Activated CD4-positive, alpha-beta T cell treated with anti-CD3 and anti-CD28 coated beads, Interleukin-2, amount 50 U/mL, for 48 hours (primary cell): ENCODE results near the gene ESRRG.
"Not testable (repeated sequence)": the region's sequence is repeated elsewhere in the genome, so short reads cannot be mapped to it uniquely, and the experiment has no call there.

Source experiments
- DNase-seq, 2 experiments: peaks; one replicate each; pipeline ENCODE4 v3.0.0-alpha.2; 2020

Gene ESRRG

DNA sequence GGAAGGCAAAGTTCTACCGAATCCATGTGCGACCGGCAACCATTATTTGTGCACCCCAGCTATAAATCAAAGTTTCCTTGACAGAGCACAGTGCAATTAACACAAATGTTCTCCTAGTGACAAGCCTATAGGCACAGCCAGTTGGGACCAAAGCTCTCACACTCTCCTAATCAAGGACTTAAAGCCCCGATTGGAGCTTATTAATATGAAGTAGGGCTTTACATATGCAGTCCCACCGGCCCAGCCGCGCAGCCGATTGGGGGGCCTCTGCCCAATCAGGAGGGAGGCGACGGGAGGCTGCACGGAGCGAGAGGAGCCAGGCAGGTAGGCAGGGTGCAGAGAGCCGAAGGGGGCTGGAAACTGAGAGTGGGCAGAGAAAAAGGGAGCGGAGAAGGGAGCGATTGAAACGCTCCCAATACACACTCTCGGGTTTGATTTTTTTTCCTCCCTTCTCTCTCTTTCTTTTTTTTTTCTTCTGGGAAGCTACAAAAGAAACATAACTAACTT, at the start of gene ESRRG:
Gene ESRRG (minus strand): TSS at position 156 of the 507 bp plus-strand sequence. CDS start 130 bp downstream, at position 26.
- DNase-seq = no peak

DNA sequence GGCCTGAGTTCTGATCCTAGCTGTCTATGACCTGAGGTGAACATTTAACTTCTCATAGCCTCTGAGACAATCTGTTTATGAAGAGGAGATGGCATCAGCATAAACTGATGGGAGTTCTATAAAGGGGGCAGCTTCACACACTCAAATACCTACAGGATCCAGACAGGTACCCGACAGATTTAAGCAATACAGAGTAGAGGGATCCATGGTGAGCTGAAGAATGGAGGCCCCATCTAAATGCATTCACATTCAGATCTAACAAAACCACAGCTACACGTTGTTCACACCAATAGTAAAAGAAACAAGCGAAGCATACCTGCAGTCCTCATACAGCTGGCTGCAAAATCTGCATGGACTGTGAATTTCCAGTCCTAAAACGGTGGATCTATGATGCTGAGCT, 48.7 kb upstream of the ESRRG start:
- DNase-seq = no peak

DNA sequence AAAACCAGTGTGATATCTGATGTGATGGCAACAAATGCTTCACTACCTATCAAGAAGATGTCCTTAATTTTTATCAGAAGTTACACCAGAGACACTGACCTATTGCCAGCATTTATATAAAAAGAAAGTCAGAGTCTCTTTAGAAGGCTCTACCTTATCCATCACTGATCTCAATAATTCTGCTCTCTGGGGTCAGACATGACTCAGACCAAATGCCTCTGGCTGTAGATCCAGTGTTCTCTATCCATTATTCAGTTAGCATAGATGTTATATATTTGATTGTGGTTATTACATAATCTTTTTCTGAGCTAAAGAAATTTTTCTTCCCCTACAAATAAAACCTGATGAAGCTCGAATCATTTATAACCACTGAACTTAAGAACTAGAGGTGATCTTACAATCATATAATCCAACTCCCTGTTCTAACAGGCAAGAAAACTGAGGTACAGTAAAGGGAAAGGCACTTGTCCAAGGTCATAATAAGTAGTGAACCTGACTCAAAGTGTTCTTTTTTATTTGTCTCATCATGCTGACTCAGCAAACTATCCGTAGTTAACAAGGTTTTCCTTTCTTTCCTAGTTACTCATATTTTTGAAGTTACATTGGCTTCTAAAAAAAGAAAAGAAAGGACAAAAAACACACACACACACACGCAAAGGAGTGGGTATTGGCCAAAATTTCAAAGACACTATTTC, 43.6 kb upstream of the ESRRG start:
- DNase-seq = no peak

DNA sequence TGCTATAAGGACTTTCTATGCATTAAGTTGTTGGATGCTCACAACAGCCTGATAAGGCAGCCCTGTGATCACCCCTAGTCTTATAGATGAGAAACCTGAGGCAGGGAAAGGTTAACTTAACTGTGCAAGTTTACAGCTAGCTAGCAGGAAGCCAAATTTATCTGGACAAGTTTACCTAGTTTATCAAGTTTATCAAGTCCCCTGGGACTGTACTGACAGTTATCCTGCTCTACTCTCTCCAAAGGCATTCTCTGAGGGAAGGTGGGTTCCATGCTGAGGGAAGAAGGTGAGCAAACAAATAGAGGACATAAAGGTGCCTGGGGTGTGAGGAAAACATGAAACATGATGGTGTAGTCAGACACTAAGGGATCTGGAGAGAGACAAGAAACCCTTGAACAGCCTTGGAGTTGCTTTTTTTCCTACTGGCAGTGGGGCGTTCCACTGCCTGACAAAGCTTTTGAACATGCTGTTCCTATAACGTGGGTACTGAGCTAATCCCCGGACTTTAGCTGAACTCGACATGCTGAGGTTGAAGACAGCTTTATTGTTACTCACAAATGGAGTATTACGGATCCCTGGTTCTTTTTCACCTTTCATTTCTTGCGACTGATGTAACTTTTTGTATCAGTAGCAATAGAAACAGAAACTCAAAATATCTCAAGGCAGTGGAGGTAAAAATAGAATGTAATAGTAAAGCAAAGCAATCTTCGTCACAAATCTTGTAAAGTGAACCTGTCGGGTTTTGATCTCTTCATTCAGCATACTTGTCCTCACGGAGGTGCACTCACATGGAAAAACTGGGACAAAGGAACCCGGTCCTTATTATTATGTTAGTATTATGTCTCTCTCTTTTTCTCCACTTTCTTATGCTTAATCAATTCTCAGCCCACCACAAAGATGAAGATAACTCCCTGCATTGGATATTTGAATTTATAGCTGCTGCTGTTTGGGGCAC, 42.4 kb upstream of the ESRRG start:
- DNase-seq = no peak

DNA sequence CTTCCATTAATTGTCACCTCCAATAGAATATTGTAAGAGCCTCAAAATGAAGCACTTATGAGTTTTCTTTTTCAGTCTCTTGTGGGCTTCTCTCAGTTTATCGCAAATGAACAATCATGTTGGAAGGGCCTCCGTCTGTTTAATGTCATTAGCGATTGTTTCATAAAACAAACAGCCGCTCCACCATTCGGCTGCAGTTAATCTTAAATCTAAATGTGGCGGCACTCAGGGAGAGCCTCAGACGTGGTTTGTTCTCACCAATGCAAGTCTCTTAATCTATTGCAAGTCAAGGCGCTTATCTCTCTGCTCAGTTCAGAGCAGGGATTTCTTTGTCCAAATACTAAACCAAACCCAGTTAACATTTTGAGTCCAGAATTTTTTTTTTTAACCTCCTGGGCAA, 34.9 kb upstream of the ESRRG start:
- DNase-seq = no peak

DNA sequence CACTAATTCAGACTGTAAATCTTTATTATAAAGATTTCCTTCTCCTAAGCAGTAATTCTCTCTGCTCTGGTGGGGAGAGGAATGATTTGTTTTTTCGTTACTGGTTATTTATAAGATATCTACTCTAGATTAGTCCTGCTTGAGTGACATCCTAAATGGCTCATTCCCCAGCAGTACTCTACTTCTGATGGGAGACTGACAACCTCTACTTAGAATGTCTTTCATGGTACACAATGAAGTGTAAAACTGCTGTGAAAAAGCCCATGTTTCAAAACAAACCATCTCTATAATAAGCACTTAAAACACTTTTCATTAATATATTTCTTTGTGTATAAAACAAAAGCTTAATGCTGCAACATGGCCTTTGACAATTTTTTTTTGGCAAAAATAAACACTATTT, 33.9 kb upstream of the ESRRG start:
- no peak for DNase-seq

DNA sequence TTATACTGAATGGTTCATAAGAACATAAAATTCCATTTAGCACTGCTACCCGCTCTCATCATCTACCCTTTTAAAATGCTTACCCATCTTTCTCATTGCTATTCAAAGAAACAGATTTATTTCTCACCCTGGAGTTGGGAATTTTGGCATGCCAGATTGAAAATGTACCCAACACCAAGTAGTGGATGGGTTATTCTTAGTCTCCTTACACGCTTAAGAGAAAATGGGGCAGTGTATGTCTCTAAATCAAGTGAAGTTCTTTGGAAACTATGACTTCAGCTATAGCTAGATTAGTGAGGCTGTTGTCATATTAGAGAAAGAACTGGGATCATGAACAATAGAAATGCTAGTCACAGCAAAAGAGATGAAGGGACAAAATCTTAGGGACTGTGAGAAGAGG, 27.7 kb upstream of the ESRRG start:
- DNase-seq = no peak

DNA sequence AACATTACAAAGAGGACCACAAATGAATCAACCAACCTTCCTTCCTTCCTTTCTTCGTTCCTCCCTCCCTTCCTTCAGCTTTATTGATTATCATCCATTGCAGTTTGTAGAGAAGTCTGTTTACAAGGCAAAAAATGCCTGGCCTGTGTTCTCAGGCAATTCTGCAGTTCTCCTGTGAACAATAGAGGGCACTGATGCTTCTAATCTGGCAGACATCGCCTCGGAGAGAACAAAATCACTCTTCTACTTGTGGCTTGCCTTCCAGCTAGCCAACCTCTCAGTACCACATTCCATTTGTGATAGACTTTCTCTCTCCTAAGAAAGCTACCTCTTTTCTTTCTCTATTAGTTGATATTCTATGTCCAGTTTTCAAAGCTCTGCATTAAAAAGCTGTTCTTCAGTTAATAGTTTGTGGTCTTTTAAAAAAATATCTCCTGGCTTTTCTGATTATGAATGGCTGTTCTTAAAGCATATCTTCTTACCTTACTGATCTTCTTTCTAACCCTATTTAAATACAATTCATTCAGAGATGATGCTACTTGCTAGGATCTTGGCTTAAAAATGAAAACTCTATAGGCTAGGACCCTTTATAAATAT, 26.9 kb upstream of the ESRRG start:
- no peak for DNase-seq

DNA sequence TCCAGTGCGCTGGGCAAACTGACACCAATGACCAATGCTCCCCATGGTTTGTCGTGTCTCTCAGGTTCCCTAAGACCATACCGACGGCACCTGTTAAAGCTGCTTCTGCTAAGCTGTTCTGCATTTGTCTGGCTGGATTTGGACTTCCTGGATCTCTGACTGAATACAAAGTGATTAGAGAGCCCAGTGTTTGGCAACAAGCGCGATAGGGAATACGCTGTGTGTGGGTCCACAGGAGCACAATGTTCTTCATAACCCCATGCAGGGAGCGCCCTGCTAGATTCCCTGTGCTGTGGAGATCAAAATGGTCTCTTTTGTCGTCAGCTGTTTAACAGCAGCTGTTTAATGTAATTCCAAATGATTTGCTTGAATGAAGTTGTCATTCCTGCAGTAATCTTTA, 26.0 kb upstream of the ESRRG start:
- DNase-seq = no peak

DNA sequence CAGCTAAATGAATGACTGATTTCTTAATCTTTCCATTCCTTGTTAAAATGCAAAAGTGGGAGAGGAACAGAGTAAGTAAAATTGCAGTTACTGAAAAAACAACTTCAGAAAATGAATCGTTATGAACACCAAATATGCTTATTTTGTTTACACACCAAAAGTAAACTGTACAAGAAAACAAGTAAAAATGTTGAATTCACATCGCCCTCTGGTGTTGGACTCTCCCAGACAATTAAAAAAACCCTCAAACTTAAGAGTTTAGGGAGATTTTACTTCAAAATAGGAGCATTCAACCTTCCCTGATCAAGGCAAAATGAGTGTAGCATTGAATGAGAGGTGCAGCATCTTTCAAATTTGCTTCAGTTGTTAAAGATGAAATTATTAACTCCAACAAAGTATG, 19.4 kb upstream of the ESRRG start:
- DNase-seq = no peak

DNA sequence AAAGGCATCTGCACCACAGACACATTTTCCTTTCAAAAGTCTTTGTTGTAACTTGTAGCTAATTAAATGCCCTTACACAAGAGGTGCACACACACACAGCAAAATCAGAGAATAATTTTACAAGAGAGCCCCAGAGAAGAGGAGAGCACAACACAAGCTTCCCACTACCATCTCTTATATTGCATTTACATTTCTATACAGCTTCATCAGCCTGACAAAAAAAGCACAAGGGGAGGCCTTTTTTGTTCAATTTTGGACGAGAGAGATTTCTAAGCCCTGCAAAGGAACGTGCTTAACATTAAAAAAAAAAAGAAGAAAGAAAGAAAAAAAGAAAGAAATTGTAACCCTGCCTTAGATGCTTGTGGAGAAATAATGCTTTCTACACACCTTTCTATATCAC, 17.1 kb upstream of the ESRRG start:
- DNase-seq = no peak

DNA sequence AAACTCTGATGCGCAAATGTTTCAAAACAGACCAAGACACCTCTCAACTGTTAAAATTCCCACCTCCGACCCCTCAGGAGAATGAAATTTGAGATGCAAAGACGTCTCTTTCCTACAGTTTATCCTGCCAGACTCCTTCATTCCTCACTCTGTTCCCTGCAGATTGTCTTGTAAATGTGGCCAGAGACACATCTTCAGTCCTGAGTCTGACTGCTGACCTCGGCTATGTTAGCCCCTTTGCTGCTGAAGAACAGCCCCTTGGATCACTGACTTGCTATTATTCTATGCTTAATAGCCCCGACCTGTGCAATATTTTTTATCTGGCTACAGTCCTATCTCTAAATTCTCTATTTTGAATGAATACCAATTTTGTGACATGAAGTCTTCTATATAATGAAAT, 16.6 kb upstream of the ESRRG start:
- DNase-seq = no peak

DNA sequence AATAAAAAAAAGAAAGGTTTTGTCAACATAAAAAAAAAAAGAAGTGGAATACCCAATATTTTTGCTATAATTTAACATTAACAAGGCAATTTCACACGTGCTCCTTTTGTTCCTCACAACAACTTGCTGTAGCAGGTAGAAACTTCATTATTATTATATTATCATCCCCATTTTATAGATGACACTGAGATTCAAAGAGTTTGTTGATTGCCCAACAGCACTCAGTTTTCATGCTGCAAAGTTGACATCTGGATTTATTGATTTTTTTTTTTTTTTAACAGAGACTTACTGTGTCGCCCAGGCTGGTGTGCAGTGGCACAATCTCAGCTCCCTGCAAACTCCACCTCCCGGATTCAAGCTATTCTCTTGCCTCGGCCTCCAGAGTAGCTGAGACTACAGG, 8.9 kb upstream of the ESRRG start:
- DNase-seq = no peak

DNA sequence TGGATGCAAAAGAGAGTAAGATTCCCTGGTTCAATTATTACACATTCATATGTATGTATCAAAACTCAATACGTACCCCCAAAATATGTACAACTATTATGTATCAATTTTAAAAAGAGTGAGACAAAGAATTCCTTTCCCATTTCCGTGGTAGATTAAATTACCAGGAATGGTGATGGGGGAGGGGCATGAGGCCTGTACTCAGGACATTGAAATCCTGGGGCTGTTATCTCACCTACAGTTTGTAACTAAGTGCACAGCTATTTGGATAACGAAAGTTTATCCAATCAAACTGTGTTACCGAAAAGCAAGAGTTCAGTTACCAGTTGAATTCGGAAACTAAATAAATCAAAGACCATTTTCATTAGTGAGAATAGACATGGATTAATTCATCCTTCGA, 8.3 kb upstream of the ESRRG start:
- no peak for DNase-seq

DNA sequence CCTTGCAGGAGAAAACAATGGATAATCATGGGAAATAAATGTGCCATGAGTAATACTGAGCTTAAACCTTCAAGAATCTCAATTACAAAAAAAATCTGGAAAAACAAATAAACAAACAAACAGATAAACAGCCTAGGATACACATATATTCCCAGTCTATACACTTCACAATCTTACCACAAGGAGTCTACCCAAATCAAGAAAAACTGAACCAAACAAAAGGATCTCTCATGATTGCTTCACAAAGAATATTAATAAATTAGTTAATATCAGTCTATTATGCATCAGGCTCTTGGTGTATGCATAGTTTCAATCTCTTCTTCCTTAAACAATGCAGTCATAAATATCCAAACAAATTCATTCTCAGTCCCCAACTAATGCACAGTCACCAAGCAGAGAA, 3.2 kb upstream of the ESRRG start:
- no peak for DNase-seq

DNA sequence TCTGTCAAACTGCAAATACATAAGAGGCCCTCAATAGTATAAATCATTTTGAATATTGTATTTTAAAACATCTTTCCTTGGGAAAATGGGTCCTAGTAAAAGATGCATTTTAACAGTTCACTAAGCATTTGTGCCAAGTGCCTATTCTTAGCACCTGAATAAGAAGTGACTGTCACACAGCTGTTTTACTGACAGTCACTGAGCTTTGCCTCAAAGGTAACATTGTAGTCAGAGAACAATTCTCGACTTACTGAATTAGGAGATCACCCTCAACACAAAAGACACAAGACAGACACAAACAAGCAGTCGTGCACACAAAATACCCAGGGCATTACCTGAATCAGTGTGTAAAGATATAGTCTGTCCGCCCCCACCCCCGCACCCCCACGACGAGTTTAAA, 408 bp downstream of the ESRRG start:
- no peak for DNase-seq

DNA sequence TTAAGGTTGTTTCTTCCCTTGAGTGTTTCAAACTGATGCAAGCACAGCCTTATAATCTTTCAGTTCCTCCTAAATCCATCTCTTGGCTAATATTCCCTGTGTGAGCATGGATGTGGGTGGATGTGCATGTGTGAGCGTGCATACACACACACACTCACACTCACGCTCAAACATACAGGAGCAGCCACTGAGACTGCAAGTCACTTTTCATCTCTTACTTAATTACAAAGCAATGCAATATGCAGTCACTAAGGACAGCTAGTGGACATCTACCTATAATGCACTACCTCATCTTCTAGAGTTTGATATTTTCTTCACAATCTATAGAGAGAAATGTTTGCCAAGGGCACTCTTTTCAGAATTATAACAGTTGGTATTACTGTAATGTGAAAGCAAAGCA, 1.4 kb downstream of the ESRRG start:
- no peak for DNase-seq

DNA sequence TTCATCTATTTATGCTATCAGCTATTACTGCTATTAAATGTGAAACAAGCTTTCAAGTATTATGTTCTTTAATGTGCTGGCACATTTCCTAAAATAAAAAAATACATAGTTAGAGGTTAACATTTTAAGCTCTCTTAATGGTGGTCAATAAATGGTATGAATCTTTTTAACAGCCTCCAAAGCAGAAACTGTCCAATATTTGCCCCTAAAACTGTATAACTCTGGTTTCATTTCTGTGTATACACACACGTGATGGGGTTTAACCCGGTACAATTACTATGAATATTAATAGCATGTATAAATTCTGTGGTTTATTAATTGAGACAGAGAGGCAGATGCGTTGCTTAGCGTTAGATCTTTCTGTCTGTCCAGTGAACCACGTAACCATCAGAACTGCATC, 2.2 kb downstream of the ESRRG start:
- no peak for DNase-seq

DNA sequence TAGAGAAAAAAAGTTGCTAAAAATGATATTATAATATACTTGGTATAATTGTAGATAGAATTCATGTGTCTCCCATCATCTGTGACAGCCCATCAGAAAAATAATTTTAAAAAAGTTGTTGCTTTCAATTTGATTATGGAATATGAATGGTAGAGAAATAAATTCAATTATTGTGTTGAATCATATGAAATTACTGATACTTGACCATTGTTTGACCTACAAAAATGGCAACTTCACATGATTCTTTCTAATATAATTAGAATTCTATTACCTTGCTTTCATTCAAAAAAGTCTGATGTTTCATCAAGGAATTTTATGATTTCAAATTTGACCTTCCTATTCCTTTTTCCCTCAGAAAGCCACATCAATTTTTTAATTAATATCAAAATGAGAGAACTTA, 11.5 kb downstream of the ESRRG start:
- DNase-seq = no peak

DNA sequence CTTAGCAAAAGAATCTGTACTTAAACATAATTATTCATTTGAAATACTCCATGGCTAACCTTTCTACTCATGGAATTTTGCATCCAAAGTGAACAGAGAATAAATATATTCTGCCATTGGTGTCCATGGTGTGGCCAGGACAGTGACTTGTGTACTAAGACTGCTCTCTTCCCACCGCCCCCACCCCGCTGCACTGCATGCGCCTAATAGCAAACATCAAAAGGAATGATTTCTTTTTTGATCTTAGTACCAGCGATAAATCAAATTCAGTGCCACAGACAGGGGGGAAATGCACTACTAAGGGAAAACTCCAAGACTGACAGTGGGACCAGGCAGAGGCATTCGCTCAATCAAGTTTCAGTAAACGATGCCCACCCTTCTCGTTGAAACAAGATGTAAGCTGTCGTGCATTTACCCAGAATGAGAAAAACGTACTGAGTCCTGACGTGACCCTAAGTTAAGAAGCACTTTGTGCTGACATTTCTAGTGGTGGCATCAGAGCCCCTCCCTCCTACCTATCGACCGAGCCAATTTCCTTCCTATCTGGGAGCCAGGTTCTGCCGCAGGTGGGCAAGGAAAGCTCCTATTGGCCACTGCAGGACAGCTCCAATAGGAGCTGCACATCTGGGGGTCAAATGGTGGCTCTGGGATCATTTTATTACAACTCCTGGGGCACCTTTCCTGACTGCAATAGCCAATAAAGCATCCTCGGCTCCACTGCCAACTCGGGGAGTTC, 12.5 kb downstream of the ESRRG start:
- DNase-seq = no peak

DNA sequence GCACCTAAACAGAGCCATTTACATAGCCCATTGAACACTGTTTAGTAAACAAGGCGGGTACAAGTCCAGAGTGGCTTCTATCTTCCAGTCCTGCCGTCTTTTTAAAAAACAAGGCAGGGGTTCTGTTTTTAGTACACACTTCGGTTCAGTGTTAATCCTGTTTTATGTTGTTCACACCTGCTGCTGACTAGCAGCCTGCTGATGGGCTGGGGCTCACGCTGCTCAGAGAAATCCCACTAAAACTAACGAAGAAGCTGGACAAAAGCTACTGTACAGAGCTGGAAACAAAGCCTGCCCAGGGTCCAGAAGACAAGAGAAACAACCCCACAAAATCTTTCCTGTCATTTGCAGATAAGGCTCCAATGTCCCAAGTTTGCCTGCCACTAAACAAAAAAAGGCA, 13.2 kb downstream of the ESRRG start:
- DNase-seq = no peak

DNA sequence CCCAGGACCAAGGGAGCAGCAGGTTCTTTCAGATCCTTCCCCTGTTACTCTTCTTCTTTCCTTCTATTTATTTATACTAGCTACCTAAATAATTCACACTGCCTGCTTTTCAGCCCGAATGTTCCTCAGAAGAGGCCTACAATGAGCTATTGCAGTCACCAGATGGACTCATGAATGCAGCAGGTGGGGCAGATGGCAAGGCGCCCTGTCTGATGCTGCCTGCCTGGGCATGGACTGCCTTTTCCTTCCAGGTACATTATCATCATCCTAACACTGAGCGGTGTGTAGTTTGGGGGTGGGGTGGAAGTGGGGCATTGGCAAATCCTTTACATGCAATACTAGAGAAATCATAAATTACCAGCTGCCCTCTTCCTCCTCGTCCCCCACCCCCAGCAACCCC, 17.6 kb downstream of the ESRRG start:
- no peak for DNase-seq

DNA sequence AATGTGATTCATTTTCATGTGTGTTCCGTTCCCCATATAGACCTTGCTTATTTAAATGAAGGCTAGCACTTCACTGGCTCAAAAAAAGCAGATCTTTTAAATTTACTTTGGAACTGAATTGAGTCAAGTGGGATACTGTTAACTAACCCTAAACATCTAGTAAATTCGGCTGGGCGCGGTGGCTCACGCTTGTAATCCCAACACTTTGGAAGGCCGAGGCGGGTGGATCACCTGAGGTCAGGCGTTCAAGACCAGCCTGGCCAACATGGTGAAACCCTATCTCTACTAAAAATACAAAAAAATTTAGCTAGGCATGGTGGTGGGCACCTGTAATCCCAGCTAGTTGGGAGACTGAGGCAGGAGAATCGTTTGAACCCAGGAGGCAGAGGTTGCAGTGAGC, 19.2 kb downstream of the ESRRG start:
- not testable (repeated sequence) for DNase-seq
